HG03159 (cell line): ENCODE results near the gene PPP2R5D.
"Not testable (repeated sequence)": the region's sequence is repeated elsewhere in the genome, so short reads cannot be mapped to it uniquely, and the experiment has no call there.

ENCODE experiments used
- ATAC-seq: cut with Tn5 transposase; IDR thresholded peaks from one replicate; pipeline ENCODE4 v1.9.1; 2021; ENCODE audit warnings: mild to moderate bottlenecking, moderate library complexity; ENCODE audit not compliant: unreplicated experiment

Gene PPP2R5D

GRCh38 chr6:43021270-43022047 lies 37.1 kb downstream of the PPP2R5D start, which contains the start of gene RRP36:
RRP36 (plus strand) TSS chr6:43021623; CDS start chr6:43021655, 32 bp downstream.
- peak; percentile 65 for ATAC-seq

DNA sequence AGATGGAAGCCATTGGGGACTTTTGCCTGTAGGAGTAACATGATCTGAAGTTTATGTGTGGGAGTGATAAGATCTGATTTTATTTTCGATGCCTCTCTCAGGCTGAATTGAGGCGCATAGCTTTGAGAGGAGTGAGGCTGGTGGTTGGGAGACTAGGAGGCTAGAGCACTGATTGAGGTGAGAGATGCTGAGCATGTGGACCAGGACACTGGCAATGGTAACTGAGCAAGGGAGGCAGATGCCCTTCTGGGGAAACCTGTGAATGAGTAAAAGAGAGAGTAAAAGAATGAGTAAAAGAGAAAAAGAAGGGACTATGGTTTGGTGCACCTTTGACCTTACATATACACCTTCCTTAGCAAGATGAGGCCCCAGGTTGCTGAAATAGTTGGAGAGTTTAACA lies 40.1 kb downstream of the PPP2R5D start:
- ATAC-seq: no peak

DNA sequence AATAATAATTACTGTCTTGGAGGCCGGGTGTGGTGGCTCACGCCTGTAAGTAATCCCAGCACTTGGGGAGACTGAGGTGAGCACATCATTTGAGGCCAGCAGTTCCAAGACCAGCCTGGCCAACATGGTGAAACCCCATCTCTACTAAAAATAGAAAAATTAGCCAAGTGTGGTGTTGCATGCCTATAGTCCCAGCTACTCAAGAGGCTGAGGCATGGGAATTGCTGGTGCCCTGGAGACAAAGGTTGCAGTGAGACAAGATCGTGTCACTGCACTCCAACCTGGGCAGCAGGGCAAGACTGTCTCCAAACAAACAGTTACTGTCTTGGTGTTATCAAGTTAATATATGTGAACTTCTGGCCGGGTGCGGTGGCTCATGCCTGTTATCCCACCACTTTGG lies 42.0 kb downstream of the PPP2R5D start:
- ATAC-seq: no peak

DNA sequence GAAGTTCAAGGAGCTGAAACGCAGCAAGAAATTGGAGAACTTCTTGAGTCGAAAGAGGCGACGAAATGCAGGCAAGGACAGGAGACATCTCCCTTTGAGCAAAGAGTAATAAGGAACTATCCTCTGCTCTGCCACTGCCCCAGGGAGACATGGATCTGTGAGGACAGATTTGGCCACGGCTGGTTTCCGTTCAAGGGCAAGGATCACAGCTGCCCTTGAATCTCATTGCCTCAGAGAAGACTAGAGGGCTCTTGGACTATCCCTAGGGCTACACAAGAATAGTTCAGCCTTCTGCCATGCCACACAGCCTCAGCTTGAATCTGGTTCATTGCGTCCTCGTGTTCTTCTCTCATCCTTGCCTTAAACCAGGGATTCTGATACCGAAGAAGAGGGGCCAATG lies 44.8 kb downstream of the PPP2R5D start:
- no peak for ATAC-seq

DNA sequence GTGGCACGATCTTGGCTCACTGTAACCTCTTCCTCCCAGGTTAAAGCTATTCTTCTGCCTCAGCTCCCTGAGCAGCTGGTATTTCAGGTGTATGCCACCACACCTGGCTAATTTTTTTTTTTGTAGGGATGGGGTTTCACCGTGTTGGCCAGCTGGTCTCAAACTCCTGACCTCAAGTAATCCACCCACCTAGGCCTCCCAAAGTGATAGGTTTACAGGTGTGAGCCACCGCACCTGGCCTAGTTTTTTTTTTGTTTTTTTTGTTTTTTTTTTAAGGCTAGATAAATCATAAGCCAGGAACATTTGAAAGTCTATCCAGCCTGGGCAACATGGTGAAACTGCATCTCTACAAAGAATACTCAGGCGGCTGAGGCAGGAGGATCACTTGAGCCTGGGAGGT lies 48.0 kb downstream of the PPP2R5D start:
- ATAC-seq: no peak

DNA sequence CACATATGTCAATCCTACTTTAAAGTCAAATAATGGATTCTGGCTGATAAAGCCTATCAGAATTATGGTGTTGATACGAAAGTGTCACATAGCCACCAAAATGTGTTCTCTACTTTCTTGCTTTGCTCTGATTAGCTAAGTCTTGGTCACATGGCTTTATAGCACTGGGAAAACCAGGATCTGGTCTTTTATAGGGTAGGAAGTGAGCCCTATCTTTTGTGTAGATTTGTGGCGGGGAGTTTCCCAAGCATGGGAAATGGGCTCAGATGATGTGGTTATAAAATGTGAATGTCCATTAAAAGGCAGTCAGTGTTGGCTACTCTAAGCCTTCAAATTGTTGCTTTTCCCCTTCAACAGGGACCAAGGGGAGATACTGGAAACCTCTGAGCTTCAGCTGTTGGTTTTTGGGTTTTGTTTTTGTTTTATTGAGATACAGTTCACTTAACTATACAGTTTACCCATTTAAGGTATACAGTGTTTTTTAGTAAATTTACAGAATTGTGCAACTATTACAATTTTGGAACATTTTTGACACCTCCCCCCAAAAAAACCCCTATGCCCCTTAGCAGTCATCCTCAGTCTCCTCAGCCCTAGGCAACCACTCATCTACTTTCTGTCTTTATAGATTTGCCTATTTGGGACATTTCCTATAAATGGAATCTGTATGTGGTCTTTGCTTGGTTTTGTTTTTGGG lies 49.3 kb downstream of the PPP2R5D start:
- ATAC-seq: no peak

- ATAC-seq: no peak
Measured at GRCh38 chr6:43034190-43034525, 49.8 kb downstream of the PPP2R5D start.

DNA sequence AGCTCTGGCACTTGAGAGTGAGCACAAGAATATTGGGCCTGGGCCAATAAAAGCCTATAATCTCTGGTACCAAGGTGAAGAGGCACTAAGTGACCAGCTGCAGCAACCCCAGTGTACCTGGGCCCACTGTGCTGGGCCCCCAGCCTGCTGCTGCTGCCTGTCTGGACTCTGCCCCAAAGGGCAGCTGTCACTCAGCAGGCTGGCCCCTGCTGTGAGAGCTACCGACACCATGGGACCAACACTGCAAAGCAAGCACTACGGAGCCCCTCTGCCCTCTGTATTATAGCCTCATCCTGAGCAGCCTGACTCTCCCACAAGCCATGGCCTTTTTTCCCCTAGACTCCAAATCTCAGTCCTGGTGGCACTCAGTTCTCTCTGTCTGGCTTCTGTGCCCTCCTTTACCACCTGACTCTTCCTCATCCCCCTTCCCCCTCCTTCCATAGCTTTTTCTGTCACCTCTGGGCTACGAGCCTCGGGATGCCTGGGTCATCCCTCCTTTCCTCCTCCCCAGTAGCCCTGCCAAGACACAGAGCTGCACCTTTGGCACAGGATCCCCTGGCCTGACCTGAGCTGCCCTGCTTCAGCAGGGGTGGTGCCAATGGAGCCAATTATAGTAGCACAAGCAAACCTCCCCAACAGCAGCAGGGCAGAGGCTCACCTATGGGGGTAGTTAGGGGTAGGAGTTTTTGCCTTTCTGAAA lies 51.3 kb downstream of the PPP2R5D start:
- ATAC-seq: no peak

DNA sequence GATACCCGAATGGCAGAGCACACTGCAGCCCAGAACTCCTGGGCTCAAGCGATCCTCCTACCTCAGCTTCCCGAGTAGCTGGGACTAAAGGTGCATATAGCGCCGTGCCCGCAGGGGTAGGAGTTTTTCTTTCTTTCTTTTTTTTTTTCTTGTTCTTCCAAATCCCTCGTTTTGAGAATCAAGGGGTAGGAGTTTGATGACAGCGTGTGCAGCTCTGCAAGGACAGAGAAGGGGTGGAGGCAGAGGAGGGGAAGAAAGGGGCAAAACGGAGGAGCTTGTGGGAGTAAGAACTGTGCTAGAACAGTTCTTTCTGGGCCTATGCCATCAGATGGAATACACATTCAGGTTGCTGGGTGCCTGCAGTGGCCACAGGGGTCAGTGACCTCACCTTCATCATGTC lies 52.3 kb downstream of the PPP2R5D start:
- ATAC-seq: no peak

GRCh38 chr6:43037197-43037596 lies 52.8 kb downstream of the PPP2R5D start:
- no peak for ATAC-seq

DNA sequence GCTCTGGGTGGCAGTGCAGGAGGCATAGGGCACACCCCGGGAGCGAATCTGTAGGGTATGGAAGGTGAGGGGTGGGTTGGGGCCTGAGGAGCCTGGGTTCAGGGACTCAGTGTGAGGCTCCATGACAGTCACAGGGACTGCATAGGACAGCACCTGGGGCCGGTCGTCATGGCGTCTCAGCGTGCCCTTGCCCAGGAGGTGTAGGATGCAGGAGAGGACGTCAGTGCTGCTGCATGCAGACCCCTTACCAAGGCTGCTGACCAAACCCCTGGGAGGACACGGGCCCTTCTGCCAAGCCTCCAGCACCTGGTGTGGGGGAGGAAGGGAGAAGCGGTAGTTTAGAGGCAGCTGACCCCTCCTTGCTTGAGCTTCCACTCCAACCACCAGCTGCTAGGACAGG lies 53.3 kb downstream of the PPP2R5D start:
- no peak for ATAC-seq

DNA sequence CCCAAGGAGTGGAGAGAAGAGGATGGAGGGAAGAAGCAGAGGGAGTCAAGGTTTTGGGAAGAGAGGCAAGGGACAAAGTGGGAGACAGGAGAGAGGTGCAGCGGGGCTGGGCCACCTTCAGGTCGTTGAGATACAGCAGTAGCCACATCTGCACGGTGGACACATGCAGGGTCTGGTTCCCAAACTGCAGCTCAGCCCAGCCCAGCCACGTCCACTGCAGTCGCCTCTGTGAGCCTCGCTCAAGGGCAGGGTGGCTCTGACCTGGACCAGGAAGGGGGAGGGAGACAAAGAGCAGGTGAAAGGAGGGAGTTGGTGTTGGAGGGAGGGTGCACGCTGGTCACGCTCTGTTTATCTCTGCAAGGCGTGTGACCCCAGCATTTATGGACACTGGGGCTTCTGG lies 54.4 kb downstream of the PPP2R5D start:
- ATAC-seq: no peak

DNA sequence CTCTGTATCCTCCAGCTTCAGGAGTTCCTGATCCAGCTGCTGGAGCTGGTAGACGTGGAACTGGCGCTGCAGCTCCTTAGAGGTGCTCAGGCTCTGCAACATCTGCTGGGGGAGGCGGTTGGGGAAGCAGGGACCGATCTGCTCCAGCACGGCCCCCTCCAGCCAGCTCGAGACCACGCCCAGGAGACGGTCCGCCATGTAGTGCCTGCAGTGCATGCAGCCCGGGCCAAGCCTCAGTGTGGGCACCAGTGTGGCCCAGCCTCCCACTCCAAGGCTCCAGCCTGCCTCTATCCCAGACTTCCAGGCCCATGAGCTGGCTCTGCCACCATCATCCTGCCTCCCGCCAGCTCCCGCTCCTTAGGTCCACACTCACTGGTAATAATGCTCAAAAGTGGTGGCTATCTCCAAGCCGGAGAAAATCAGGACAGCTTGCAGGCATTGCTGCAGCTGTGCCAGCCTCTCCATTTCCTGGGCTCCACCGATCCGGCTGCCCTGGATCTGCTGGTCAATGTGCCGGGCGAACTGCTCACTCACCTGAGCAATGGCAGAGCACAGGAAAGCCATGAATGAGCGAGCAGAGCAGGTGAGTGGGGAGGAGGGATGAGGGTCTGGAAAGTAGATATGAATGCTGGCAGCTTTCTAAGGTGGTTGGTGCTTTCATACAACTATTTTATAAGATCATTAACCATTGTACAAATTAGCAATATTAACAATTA lies 56.3 kb downstream of the PPP2R5D start:
- no peak for ATAC-seq

- ATAC-seq: not testable (repeated sequence)
Measured at GRCh38 chr6:43041475-43041874, 57.1 kb downstream of the PPP2R5D start.

DNA sequence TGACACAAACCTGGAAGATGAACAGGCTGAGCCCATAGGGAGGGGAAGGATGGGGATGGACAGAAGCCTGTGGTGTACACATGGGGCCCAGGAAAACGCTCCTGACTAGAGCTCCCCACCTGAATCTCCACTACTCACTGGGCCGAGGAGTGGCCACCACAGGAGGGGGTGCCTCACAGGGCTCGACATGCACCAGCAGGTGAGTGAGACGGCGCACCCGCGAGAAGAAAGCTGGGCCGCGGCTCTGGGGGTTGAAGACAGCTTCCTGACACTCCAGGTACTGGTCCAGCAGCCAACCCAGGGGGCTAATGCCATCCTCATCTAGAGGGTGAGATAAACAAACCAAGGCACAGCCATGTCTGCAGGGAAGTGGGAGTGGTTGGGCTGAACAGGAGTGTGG lies 58.9 kb downstream of the PPP2R5D start:
- ATAC-seq: no peak

DNA sequence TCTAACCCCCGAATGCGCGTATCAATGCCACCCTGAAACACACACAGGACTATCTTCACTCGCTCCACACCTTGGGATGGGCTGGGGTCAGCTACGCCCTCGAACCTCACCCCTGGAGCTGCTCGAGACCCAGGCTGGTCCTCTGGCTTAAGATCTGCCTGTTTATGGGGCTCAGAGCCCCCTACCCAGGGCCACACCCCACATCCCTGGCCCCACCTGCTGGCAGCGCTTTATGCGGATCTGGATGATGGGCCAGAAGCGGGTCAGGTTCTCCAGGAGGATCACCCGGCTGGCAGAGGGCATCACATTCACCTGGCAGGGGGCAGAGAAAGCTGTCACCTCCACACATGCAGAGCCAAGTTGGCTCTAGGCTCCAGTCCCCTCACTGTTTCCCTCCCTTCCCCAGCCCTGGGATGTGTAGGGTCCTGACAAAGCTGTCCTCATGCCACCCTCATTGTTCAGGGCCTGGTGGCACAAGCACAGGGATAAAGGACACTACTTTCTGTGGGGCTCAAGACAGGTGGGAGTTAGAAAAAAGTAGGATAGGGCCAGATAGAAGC lies 61.1 kb downstream of the PPP2R5D start:
- ATAC-seq: no peak

- no peak for ATAC-seq
Measured at GRCh38 chr6:43047998-43048397, 63.6 kb downstream of the PPP2R5D start.

GRCh38 chr6:43050981-43051380 lies 66.6 kb downstream of the PPP2R5D start:
- no peak for ATAC-seq

DNA sequence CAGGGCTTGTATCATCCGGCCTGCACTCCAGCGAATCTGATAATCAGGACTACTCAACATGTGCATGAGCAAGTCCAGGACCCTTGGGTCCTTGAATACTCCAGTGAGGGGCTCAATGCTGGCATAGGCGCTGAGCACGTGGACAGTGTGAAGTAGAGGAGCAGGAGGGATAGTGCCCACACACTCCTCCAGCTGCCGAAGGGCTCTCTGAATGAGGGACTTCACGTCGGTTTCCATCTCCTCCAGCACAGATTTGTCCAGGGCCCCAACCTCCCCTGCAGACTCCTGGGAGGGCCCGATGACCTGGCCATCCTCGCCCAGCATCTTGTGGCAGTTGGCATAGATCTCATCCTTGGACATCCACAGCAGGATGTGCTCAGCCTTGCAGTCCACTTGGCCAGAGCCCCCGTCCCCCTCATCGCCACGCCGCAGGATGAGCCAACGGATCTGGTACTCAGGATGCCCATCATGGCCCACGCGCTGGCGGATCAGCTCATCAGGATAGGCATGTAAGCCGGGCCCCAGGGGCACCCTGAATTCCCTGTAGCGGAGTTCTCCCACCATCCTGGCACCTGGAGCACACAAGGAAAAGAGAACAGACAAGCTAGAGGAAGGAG lies 68.0 kb downstream of the PPP2R5D start:
- ATAC-seq: no peak

GRCh38 chr6:43052842-43053544 lies 68.6 kb downstream of the PPP2R5D start:
- ATAC-seq: peak; percentile 28
